BJ (cell line): ENCODE data around the gene DDA1. TPM values are rescaled to one million over a fixed set of nuclear protein-coding genes. Genes with fewer than 3 reads are reported as not detected.
"Not testable (repeated sequence)": the region's sequence is repeated elsewhere in the genome, so short reads cannot be mapped to it uniquely, and the experiment has no call there.

Source experiments
- CTCF ChIA-PET: fragments of 350-600 bp; formaldehyde crosslinking; extraction: SDS; loops from one replicate; lab custom pipeline; 2021; ENCODE audit warnings: antibody characterized with exemption, inconsistent platforms; lab: Yijun Ruan, JAX
- POLR2A ChIA-PET: fragments of 300-600 bp; sonication (Branson Sonifier 250); formaldehyde crosslinking; extraction: SDS; loops from one replicate; lab custom pipeline; 2021; ENCODE audit warnings: antibody characterized with exemption; lab: Charles Lee
- DNase-seq: peaks from one replicate; pipeline ENCODE4 v3.0.0-alpha.2; 2011; ENCODE audit warnings: low read depth
- H3K27me3 ChIP-seq: 2 replicates; pipeline ENCODE4 v1.6.0; 2011; ENCODE audit warnings: low read length; ENCODE audit not compliant: control insufficient read depth, insufficient read depth
- H3K36me3 ChIP-seq: 2 replicates; pipeline ENCODE4 v1.5.1; 2011; ENCODE audit warnings: low read length; ENCODE audit not compliant: control insufficient read depth, insufficient read depth
- H3K4me3 ChIP-seq: 2 replicates; pipeline ENCODE4 v1.5.1; 2011; ENCODE audit warnings: low read depth, mild to moderate bottlenecking, control low read depth, low read length
- CTCF ChIP-seq: IDR thresholded peaks from 2 replicates; pipeline ENCODE4 v1.5.1; 2011; ENCODE audit warnings: low read depth, mild to moderate bottlenecking, control low read depth, inconsistent platforms, low read length, moderate library complexity; ENCODE audit not compliant: insufficient read depth
- polyA plus RNA-seq: library from polyadenylated mRNA; depleted of rRNA; stranded (reverse); fragments of >200 nt; gene quantifications from 2 replicates; pipeline ENCODE4 v1.2.3, GENCODE V29; 2011

Gene DDA1
- polyA plus RNA-seq, 1 experiment, result 52.7 TPM

- H3K36me3 ChIP-seq, result peaks cover 6% of the 10 kb centered on the region
- no peak for TF ChIP-seq CTCF
- ChIA-PET CTCF (interaction anchor here (0.5 to 5.3 kb wide), 2 partner anchors 9 to 45 kb away, joined by 3 to 52 read pairs; partner anchors contain the start of genes ABHD8 and MRPL34), POLR2A (no interaction called here)
- DNase-seq, result no peak
- H3K27me3 ChIP-seq, result no peaks in the 10 kb centered on the region
- no peak overlapping the region for H3K4me3 ChIP-seq
Observed at GRCh38 chr19:17294051-17294891, 15.1 kb upstream of the DDA1 start.

- CTCF ChIA-PET, result interaction anchor here (1.3 to 5.3 kb wide), 3 partner anchors 8 to 91 kb away, joined by 4 to 52 read pairs (median 5); partner anchors contain the start of genes ABHD8 and MRPL34
- H3K36me3 ChIP-seq, DNase-seq, H3K27me3 ChIP-seq, H3K4me3 ChIP-seq, POLR2A ChIA-PET: not testable (repeated sequence)
Observed at GRCh38 chr19:17295551-17295950, 13.8 kb upstream of the DDA1 start.

- Histone ChIP-seq H3K4me3 (no peak overlapping the region), H3K36me3 (peaks cover 6% of the 10 kb centered on the region), H3K27me3 (no peaks in the 10 kb centered on the region)
- no peak for TF ChIP-seq CTCF
- ChIA-PET POLR2A (no interaction called here), CTCF (interaction anchor here (1.3 to 1.6 kb wide), 2 partner anchors 13 to 90 kb away, joined by 4 to 5 read pairs; no protein-coding TSS in a partner anchor)
- DNase-seq, result no peak
Observed at GRCh38 chr19:17296273-17296672, 13.1 kb upstream of the DDA1 start.

- DNase-seq, result no peak
- TF ChIP-seq CTCF, result no peak
- Histone ChIP-seq H3K27me3 (no peaks in the 10 kb centered on the region), H3K36me3 (peaks cover 6% of the 10 kb centered on the region), H3K4me3 (no peak overlapping the region)
- POLR2A ChIA-PET, result no interaction called here
- CTCF ChIA-PET, result interaction anchor here (1.3 kb wide), 1 partner anchor 89 kb away, joined by 7 read pairs; no protein-coding TSS in a partner anchor
Observed at GRCh38 chr19:17296976-17297375, 12.4 kb upstream of the DDA1 start.

GRCh38 chr19:17300992-17301619, 8.3 kb upstream of the DDA1 start:
- ChIA-PET CTCF (interaction anchor here (5.0 kb wide), 1 partner anchor 8 kb away, joined by 52 read pairs; no protein-coding TSS in a partner anchor), POLR2A (no interaction called here)
- H3K27me3 ChIP-seq, result no peaks in the 10 kb centered on the region
- no peak for TF ChIP-seq CTCF
- H3K4me3 ChIP-seq, result no peak overlapping the region
- DNase-seq, result no peak
- peaks cover 1% of the 10 kb centered on the region for H3K36me3 ChIP-seq
